Activated CD8-positive, alpha-beta T cell treated with anti-CD3 and anti-CD28 coated beads for 36 hours (primary cell): ENCODE data around the gene KLHL30. TPM values are rescaled to one million over a fixed set of nuclear protein-coding genes. Genes with fewer than 3 reads are reported as not detected.
A peak's percentile ranks its signal among the peaks of the same experiment; 100 is the strongest.

Experiments
- ATAC-seq: fragments of 200-7000 bp; cut with Tn5 transposase; one replicate; pipeline ENCODE4 v1.10.0; 2021; ENCODE audit warnings: mild to moderate bottlenecking, moderate library complexity
- CTCF ChIA-PET: fragments of 350-600 bp; sonication (Branson Sonifier 250); formaldehyde crosslinking; loops from one replicate; lab custom pipeline; 2021; ENCODE audit warnings: antibody characterized with exemption; lab: Charles Lee
- POLR2A ChIA-PET: fragments of 350-600 bp; sonication (Branson Sonifier 250); formaldehyde crosslinking; loops from one replicate; lab custom pipeline; 2021; ENCODE audit warnings: antibody characterized with exemption; lab: Charles Lee
- DNase-seq: peaks from one replicate; pipeline ENCODE4 v3.0.0-alpha.2; 2020
- H3K27ac Mint-ChIP-seq: one replicate; pipeline ENCODE4 v1.8.0; 2021; ENCODE audit warnings: mild to moderate bottlenecking, mixed read lengths
- H3K27me3 Mint-ChIP-seq: one replicate; pipeline ENCODE4 v1.8.0; 2021; ENCODE audit warnings: mixed read lengths
- H3K36me3 Mint-ChIP-seq: one replicate; pipeline ENCODE4 v1.8.0; 2021; ENCODE audit warnings: low read depth, mixed read lengths
- H3K4me1 Mint-ChIP-seq: one replicate; pipeline ENCODE4 v1.8.0; 2021; ENCODE audit warnings: low read depth, mixed read lengths
- H3K4me3 Mint-ChIP-seq: one replicate; pipeline ENCODE4 v1.8.0; 2021; ENCODE audit warnings: mild to moderate bottlenecking, moderate library complexity, mixed read lengths
- H3K9me3 Mint-ChIP-seq: one replicate; pipeline ENCODE4 v1.8.0; 2021; ENCODE audit warnings: mixed read lengths
- CTCF ChIP-seq: fragments of 200-600 bp; IDR thresholded peaks from one replicate; pipeline ENCODE4 v1.8.0; 2022; ENCODE audit warnings: antibody characterized with exemption, mild to moderate bottlenecking
- intact Hi-C: fragments of 100-400 bp; cut with micrococcal nuclease; formaldehyde crosslinking; loops from one replicate; pipeline ENCODE4 v1.10.0; 2022
- total RNA-seq, 2 experiments: library from RNA; stranded (reverse); gene quantifications; one replicate each; pipeline ENCODE4 v1.2.3, GENCODE V29; 2021

The KLHL30 gene
- total RNA-seq, 2 experiments from 2014 or later = not detected

DNA sequence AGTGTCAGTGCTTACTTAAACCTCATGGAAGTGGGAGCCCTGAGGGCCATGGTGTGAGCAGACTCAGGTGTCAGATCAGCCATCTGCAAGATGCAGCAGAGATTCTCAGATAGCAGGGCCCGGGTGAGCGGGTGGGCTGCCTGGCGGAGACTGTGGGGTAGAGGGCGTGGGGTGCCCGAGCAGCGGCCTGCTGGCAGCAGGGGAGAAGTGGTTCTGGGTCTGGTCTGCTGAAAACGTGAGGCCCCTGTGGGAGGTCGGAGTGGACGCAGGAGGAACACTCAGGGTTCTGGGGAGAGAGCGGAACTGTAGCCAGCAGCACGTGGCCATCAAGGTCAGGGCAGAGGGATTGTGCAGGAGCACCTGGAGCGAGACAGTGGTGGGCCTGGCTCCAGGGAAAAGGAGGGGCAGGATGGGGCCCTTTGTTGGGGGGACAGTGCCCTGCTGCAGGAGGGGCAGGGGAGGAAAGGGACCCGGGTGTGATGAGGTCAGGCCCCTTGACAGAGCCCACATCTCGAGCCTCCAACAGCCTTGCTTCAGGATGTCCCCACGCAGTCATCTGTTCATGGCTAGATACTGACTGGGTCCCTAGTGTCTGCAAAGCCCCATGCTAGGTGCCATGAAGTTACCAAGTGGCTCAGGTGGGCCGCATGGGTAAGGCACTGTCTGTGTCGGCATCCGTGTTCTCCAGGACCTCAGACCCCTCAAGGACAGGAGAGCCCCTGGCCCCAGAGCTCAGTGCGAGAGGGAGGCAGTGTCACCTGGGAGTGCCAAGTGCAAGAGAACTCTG is 41.1 kb upstream of the KLHL30 start:
- no peak for DNase-seq
- ChIA-PET POLR2A (interaction anchor here (1.0 kb wide), 1 partner anchor 25 kb away, joined by 3 read pairs; no protein-coding TSS in a partner anchor), CTCF (no interaction called here)
- Mint-ChIP-seq H3K27ac (no peak overlapping the region), H3K27me3 (no peaks in the 10 kb centered on the region), H3K9me3 (no peaks in the 10 kb centered on the region), H3K4me1 (peaks cover 2% of the 10 kb centered on the region), H3K36me3 (peaks cover 6% of the 10 kb centered on the region), H3K4me3 (no peak overlapping the region)
- TF ChIP-seq CTCF = no peak
- intact Hi-C loops = no loop called here
- no peak for ATAC-seq

GRCh38 chr2:238097988-238098871 is 40.2 kb upstream of the KLHL30 start:
- peaks cover 2% of the 10 kb centered on the region for H3K4me1 Mint-ChIP-seq
- TF ChIP-seq CTCF = no peak
- no peak overlapping the region for H3K4me3 Mint-ChIP-seq
- intact Hi-C loops = no loop called here
- ChIA-PET POLR2A (interaction anchor here (0.6 to 1.7 kb wide), 3 partner anchors 11 to 25 kb away, joined by 3 to 4 read pairs (median 3); no protein-coding TSS in a partner anchor), CTCF (no interaction called here)
- H3K9me3 Mint-ChIP-seq = no peaks in the 10 kb centered on the region
- no peaks in the 10 kb centered on the region for H3K27me3 Mint-ChIP-seq
- no peak overlapping the region for H3K27ac Mint-ChIP-seq
- ATAC-seq (peak; percentile 22), DNase-seq (no peak)
- H3K36me3 Mint-ChIP-seq = peaks cover 3% of the 10 kb centered on the region

DNA sequence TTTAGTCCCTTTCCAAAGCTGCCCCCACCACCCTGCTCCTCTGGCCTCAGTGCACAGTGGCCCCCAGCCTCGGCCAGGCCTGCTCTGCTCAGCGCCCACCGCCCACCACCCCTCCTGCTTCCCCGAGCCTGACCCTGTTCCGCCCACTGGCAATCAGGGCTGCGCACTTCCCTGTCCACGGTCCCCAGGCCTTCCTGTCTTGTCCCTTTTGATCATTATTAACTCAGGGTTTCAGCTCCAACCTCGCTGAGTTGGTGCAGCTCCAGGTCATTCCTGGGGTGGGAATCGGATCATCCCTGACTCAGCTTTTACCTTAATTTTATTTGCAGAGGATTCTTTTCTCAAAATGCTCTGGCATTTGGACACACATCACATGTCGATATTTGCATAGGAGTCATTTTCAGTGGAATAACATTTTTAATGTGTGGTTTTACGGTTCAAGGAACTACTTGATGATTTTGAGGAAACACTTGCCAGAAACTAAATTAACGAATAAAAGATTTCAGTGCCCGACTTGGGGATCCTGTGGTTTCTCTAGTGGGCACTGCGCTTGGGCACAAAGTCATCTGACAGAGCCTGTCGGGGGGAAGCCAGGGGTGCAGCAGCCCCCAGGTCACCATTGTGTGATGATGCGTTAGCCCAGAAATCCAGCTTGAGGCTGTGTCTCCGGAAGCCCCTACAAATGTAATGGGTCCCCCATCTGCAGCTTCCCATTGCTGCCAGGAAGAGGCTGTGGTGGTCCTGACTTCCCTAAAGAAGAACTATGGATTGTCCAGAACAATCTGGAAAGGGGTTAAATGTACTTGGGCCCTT is 39.4 kb upstream of the KLHL30 start:
- ChIA-PET POLR2A (interaction anchor here (0.6 to 1.7 kb wide), 3 partner anchors 8 to 25 kb away, joined by 3 to 4 read pairs (median 4); no protein-coding TSS in a partner anchor), CTCF (no interaction called here)
- Mint-ChIP-seq H3K36me3 (peaks cover 3% of the 10 kb centered on the region), H3K4me3 (no peak overlapping the region), H3K27ac (no peak overlapping the region), H3K9me3 (no peaks in the 10 kb centered on the region), H3K4me1 (peaks cover 2% of the 10 kb centered on the region), H3K27me3 (no peaks in the 10 kb centered on the region)
- no peak for TF ChIP-seq CTCF
- intact Hi-C loops = no loop called here
- DNase-seq = no peak
- ATAC-seq = no peak

GRCh38 chr2:238099714-238100048 is 38.8 kb upstream of the KLHL30 start:
- DNase-seq = no peak
- H3K27me3 Mint-ChIP-seq = no peaks in the 10 kb centered on the region
- POLR2A ChIA-PET = interaction anchor here (1.4 to 1.7 kb wide), 2 partner anchors 8 to 9 kb away, joined by 4 read pairs; no protein-coding TSS in a partner anchor

More at GRCh38 chr2:238099714-238100048, 38.8 kb upstream of the KLHL30 start:
- Mint-ChIP-seq H3K9me3 (no peaks in the 10 kb centered on the region), H3K4me3 (no peak overlapping the region), H3K36me3 (peaks cover 3% of the 10 kb centered on the region), H3K27ac (no peak overlapping the region), H3K4me1 (peaks cover 2% of the 10 kb centered on the region)
- no peak for TF ChIP-seq CTCF
- intact Hi-C loops = no loop called here
- CTCF ChIA-PET = interaction anchor here (0.9 kb wide), 1 partner anchor 19 kb away, joined by 3 read pairs; no protein-coding TSS in a partner anchor
- no peak for ATAC-seq
